ENCODE data around the gene GALC.

Gene GALC

GRCh38 chr14:87955501-87955900, 37.5 kb downstream of the GALC start:
- no peak for DNase-seq (ENCODE audit: low read depth in 2 of 2)

GRCh38 chr14:87952307-87953094, 40.5 kb downstream of the GALC start:
- DNase-seq (ENCODE audit: low read depth in 2 of 2): no peak

- DNase-seq (ENCODE audit: low read depth in 2 of 2): no peak
Observed at GRCh38 chr14:87944987-87945604, 47.9 kb downstream of the GALC start.

GRCh38 chr14:87940894-87941293, 52.1 kb downstream of the GALC start:
- DNase-seq (ENCODE audit: low read depth in 2 of 2): no peak

- DNase-seq (ENCODE audit: low read depth in 2 of 2): no peak
Observed at GRCh38 chr14:87940382-87940781, 52.6 kb downstream of the GALC start.

GRCh38 chr14:87935886-87936285, 57.1 kb downstream of the GALC start:
- DNase-seq (ENCODE audit: low read depth in 2 of 2): no peak

- no peak for DNase-seq (ENCODE audit: low read depth in 2 of 2)
Observed at GRCh38 chr14:87935081-87935828, 57.7 kb downstream of the GALC start.

- no peak for DNase-seq (ENCODE audit: low read depth in 2 of 2)
Observed at GRCh38 chr14:87934185-87934584, 58.8 kb downstream of the GALC start.

GRCh38 chr14:87916886-87917275, 76.1 kb downstream of the GALC start:
- no peak for DNase-seq (ENCODE audit: low read depth in 2 of 2)

- DNase-seq (ENCODE audit: low read depth in 2 of 2): no peak
Observed at GRCh38 chr14:87916103-87916885, 76.7 kb downstream of the GALC start.

GRCh38 chr14:87908550-87908949, 84.4 kb downstream of the GALC start:
- DNase-seq (ENCODE audit: low read depth in 2 of 2): no peak

GRCh38 chr14:87901652-87902051, 91.3 kb downstream of the GALC start:
- DNase-seq (ENCODE audit: low read depth in 2 of 2): no peak

- no peak for DNase-seq (ENCODE audit: low read depth in 2 of 2)
Observed at GRCh38 chr14:87901236-87901635, 91.7 kb downstream of the GALC start.

GRCh38 chr14:87899228-87899627, 93.8 kb downstream of the GALC start:
- DNase-seq (ENCODE audit: low read depth in 2 of 2): no peak

- DNase-seq (ENCODE audit: low read depth in 2 of 2): no peak
Observed at GRCh38 chr14:87898301-87898700, 94.7 kb downstream of the GALC start.

- DNase-seq (ENCODE audit: low read depth in 2 of 2): no peak
Observed at GRCh38 chr14:87896393-87897380, 96.3 kb downstream of the GALC start.

GRCh38 chr14:87894920-87895319, 98.1 kb downstream of the GALC start:
- DNase-seq (ENCODE audit: low read depth in 2 of 2): no peak

GRCh38 chr14:87892763-87893162, 100.2 kb downstream of the GALC start:
- no peak for DNase-seq (ENCODE audit: low read depth in 2 of 2)

GRCh38 chr14:87888136-87888999, 104.6 kb downstream of the GALC start:
- DNase-seq (ENCODE audit: low read depth in 2 of 2): peak in 1 of 2 experiments; percentile 18

- DNase-seq (ENCODE audit: low read depth in 2 of 2): no peak
Observed at GRCh38 chr14:87883750-87884149, 109.2 kb downstream of the GALC start.

Measured in stimulated activated CD4-positive, alpha-beta T cell treated with anti-CD3 and anti-CD28 coated beads, Interleukin-12 subunit alpha, Interleukin-12 subunit beta, amount 100 ng/mL, for 24 hours (primary cell).